Measurements from ENCODE around the gene CCP110.

The CCP110 gene

DNA sequence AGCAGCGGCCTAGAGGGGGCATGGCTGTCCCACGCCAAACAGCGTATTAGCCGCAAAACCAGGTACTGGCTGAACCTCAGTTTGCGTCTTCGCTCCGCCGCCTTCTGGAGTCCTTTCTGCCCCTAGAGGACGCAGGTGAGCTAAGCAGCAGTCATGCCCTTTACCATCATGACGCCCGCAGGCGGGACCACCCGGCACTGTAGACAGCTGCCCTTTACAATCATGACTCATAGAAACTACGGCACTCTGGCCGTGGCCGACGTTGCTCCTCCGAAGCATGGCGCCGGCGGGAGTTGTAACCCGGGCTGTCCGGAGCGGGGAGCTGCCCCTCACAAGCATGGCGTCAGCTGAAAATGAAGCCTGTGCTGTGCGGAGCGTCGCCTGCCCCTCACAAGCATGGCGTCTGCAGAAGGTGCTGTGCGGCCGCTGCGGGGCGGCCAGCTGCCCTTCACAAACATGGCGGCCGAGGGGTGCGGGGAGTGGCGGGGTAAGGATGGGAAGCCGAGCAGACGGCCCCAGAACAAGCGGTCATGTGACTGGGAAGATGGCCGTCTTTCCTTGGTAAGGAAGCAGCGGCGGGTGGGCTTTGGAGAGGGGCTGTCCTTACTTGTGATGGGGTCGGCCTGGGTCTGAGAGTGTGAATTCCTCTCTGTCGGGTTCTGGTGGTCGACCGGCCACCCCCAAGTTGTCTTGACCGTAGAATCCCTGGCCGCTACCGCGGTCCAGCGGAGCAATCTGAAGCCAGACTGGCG lies 31.6 kb downstream of the CCP110 start, which contains the start of gene VPS35L:
Gene VPS35L (plus strand): TSS at position 518 of the 752 bp plus-strand sequence. CDS start 27 bp downstream, at position 545.
- Histone ChIP-seq H3K27me3 (replicated peaks; ENCODE audit: control insufficient read depth, insufficient read depth, low read length) (no peaks in the 10 kb centered on the region), H3K4me1 (ENCODE audit: control insufficient read depth, insufficient read depth, low read length) (peaks cover 10% of the 10 kb centered on the region), H3K9me3 (ENCODE audit: control insufficient read depth, low read length) (no peaks in the 10 kb centered on the region), H3K9ac (ENCODE audit: low read length) (peak within 1 kb of the TSS; percentile 96), H3K4me3 (ENCODE audit: low read length) (peak within 1 kb of the TSS; percentile 93), H3K36me3 (ENCODE audit: control insufficient read depth, insufficient read depth, low read length, severe bottlenecking) (peaks cover 8% of the 10 kb centered on the region)
- DNase-seq (ENCODE audit: low read depth): peak; percentile 99

GRCh38 chr16:19555938-19556771 lies 32.4 kb downstream of the CCP110 start:
- H3K9me3 ChIP-seq (ENCODE audit: control insufficient read depth, low read length): no peaks in the 10 kb centered on the region
- peaks cover 4% of the 10 kb centered on the region for H3K36me3 ChIP-seq (ENCODE audit: control insufficient read depth, insufficient read depth, low read length, severe bottlenecking)
- H3K9ac ChIP-seq (ENCODE audit: low read length): peak overlapping the region; percentile 96
- H3K4me3 ChIP-seq (ENCODE audit: low read length): peak overlapping the region; percentile 93
- peak; percentile 61 for DNase-seq (ENCODE audit: low read depth)
- no peaks in the 10 kb centered on the region for H3K27me3 ChIP-seq (replicated peaks; ENCODE audit: control insufficient read depth, insufficient read depth, low read length)
- H3K4me1 ChIP-seq (ENCODE audit: control insufficient read depth, insufficient read depth, low read length): peaks cover 10% of the 10 kb centered on the region

- H3K9ac ChIP-seq (ENCODE audit: low read length): no peak overlapping the region
- peaks cover 10% of the 10 kb centered on the region for H3K4me1 ChIP-seq (ENCODE audit: control insufficient read depth, insufficient read depth, low read length)
- peaks cover 6% of the 10 kb centered on the region for H3K36me3 ChIP-seq (ENCODE audit: control insufficient read depth, insufficient read depth, low read length, severe bottlenecking)
- no peaks in the 10 kb centered on the region for H3K9me3 ChIP-seq (ENCODE audit: control insufficient read depth, low read length)
- H3K4me3 ChIP-seq (ENCODE audit: low read length): no peak overlapping the region
- no peaks in the 10 kb centered on the region for H3K27me3 ChIP-seq (replicated peaks; ENCODE audit: control insufficient read depth, insufficient read depth, low read length)
- peak; percentile 88 for DNase-seq (ENCODE audit: low read depth)
Observed at GRCh38 chr16:19559242-19559910, 35.6 kb downstream of the CCP110 start.

- H3K4me3 ChIP-seq (ENCODE audit: low read length): no peak overlapping the region
- no peak for DNase-seq (ENCODE audit: low read depth)
Observed at GRCh38 chr16:19560078-19560477, 36.3 kb downstream of the CCP110 start.

DNA sequence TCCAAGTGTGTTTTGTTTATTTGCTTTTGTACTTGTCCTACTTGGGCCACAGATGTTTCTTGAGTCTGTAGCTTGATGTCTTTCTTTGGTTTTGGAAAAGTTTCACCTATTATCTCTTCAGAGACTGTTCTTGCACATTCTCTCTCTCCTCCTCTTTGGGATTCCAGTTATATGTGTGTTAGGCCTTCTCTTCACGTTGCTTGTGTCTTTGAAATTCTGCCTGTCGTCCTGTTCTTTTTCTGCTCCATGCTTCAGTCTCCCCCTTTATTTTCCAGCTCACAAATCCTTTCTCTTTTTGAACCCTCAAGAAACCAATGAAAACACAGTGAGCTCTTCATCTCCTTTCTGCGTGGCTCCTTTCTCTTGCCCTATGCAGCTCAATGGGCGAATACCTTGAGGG lies 39.6 kb downstream of the CCP110 start:
- H3K9ac ChIP-seq (ENCODE audit: low read length): no peak overlapping the region
- H3K36me3 ChIP-seq (ENCODE audit: control insufficient read depth, insufficient read depth, low read length, severe bottlenecking): peaks cover 42% of the 10 kb centered on the region
- no peaks in the 10 kb centered on the region for H3K27me3 ChIP-seq (replicated peaks; ENCODE audit: control insufficient read depth, insufficient read depth, low read length)
- DNase-seq (ENCODE audit: low read depth): no peak
- no peaks in the 10 kb centered on the region for H3K4me1 ChIP-seq (ENCODE audit: control insufficient read depth, insufficient read depth, low read length)
- no peak overlapping the region for H3K4me3 ChIP-seq (ENCODE audit: low read length)
- H3K9me3 ChIP-seq (ENCODE audit: control insufficient read depth, low read length): no peaks in the 10 kb centered on the region

More at GRCh38 chr16:19560078-19560477, 36.3 kb downstream of the CCP110 start:
- no peaks in the 10 kb centered on the region for H3K27me3 ChIP-seq (replicated peaks; ENCODE audit: control insufficient read depth, insufficient read depth, low read length)
- peaks cover 11% of the 10 kb centered on the region for H3K36me3 ChIP-seq (ENCODE audit: control insufficient read depth, insufficient read depth, low read length, severe bottlenecking)
- H3K9me3 ChIP-seq (ENCODE audit: control insufficient read depth, low read length): no peaks in the 10 kb centered on the region
- peaks cover 7% of the 10 kb centered on the region for H3K4me1 ChIP-seq (ENCODE audit: control insufficient read depth, insufficient read depth, low read length)
- H3K9ac ChIP-seq (ENCODE audit: low read length): no peak overlapping the region

GRCh38 chr16:19566362-19566761 lies 42.6 kb downstream of the CCP110 start:
- H3K4me3 ChIP-seq (ENCODE audit: low read length): no peak overlapping the region
- H3K4me1 ChIP-seq (ENCODE audit: control insufficient read depth, insufficient read depth, low read length): no peaks in the 10 kb centered on the region
- DNase-seq (ENCODE audit: low read depth): no peak
- H3K27me3 ChIP-seq (replicated peaks; ENCODE audit: control insufficient read depth, insufficient read depth, low read length): no peaks in the 10 kb centered on the region
- H3K36me3 ChIP-seq (ENCODE audit: control insufficient read depth, insufficient read depth, low read length, severe bottlenecking): peaks cover 64% of the 10 kb centered on the region
- H3K9ac ChIP-seq (ENCODE audit: low read length): no peak overlapping the region
- H3K9me3 ChIP-seq (ENCODE audit: control insufficient read depth, low read length): no peaks in the 10 kb centered on the region

DNA sequence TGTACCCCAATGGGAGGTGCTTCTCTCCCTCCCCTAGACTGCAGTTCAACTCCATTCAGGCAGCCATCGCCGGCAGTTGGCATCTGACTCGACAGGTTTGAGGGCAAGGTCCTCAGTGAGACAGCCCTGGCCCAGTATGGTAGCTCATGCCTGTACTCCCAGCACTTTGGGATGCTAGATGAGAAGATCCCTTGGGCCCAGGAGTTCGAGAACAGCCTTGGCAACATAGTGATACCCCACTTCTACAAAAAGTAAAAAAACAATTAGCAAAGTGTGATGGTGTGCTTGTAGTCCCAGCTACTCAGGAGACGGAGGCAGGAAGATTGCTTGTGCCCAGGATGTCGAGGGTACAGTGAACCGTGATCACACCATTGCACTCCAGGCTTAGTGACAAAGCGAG lies 43.8 kb downstream of the CCP110 start:
- Histone ChIP-seq H3K36me3 (ENCODE audit: control insufficient read depth, insufficient read depth, low read length, severe bottlenecking) (peaks cover 73% of the 10 kb centered on the region), H3K9me3 (ENCODE audit: control insufficient read depth, low read length) (no peaks in the 10 kb centered on the region), H3K27me3 (replicated peaks; ENCODE audit: control insufficient read depth, insufficient read depth, low read length) (no peaks in the 10 kb centered on the region), H3K4me1 (ENCODE audit: control insufficient read depth, insufficient read depth, low read length) (no peaks in the 10 kb centered on the region), H3K9ac (ENCODE audit: low read length) (no peak overlapping the region), H3K4me3 (ENCODE audit: low read length) (no peak overlapping the region)
- DNase-seq (ENCODE audit: low read depth): no peak

DNA sequence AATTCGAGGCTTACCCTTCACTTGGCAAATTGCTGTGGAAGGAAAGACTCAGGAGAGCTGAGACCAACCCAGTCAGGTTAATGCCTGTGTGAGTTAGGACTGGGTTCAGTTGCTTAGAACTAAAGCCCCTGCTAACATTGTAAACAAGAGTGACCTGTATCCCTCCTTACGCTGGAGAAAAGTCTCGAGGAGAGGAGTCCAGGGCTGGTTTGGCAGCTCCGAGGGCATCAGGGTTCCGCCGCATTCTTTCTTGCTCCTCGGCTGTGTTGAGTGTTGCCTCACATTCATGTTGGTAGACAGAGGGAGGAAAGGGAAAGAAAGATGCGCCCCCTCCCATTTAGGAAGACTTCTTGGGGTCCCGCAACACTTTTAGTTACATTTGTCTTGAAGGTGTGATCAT lies 50.3 kb downstream of the CCP110 start:
- DNase-seq (ENCODE audit: low read depth): no peak
- H3K4me3 ChIP-seq (ENCODE audit: low read length): no peak overlapping the region
- peaks cover 62% of the 10 kb centered on the region for H3K36me3 ChIP-seq (ENCODE audit: control insufficient read depth, insufficient read depth, low read length, severe bottlenecking)
- no peaks in the 10 kb centered on the region for H3K27me3 ChIP-seq (replicated peaks; ENCODE audit: control insufficient read depth, insufficient read depth, low read length)
- H3K9me3 ChIP-seq (ENCODE audit: control insufficient read depth, low read length): no peaks in the 10 kb centered on the region
- peaks cover 8% of the 10 kb centered on the region for H3K4me1 ChIP-seq (ENCODE audit: control insufficient read depth, insufficient read depth, low read length)
- H3K9ac ChIP-seq (ENCODE audit: low read length): no peak overlapping the region

GRCh38 chr16:19574615-19575014 lies 50.9 kb downstream of the CCP110 start:
- H3K36me3 ChIP-seq (ENCODE audit: control insufficient read depth, insufficient read depth, low read length, severe bottlenecking): peaks cover 56% of the 10 kb centered on the region
- H3K4me3 ChIP-seq (ENCODE audit: low read length): no peak overlapping the region
- peaks cover 9% of the 10 kb centered on the region for H3K4me1 ChIP-seq (ENCODE audit: control insufficient read depth, insufficient read depth, low read length)
- DNase-seq (ENCODE audit: low read depth): no peak
- no peaks in the 10 kb centered on the region for H3K27me3 ChIP-seq (replicated peaks; ENCODE audit: control insufficient read depth, insufficient read depth, low read length)
- no peaks in the 10 kb centered on the region for H3K9me3 ChIP-seq (ENCODE audit: control insufficient read depth, low read length)
- no peak overlapping the region for H3K9ac ChIP-seq (ENCODE audit: low read length)

GRCh38 chr16:19578378-19578971 lies 54.7 kb downstream of the CCP110 start:
- no peak for DNase-seq (ENCODE audit: low read depth)
- Histone ChIP-seq H3K36me3 (ENCODE audit: control insufficient read depth, insufficient read depth, low read length, severe bottlenecking) (peaks cover 62% of the 10 kb centered on the region), H3K4me3 (ENCODE audit: low read length) (no peak overlapping the region)

More at GRCh38 chr16:19578378-19578971, 54.7 kb downstream of the CCP110 start:
- no peak overlapping the region for H3K9ac ChIP-seq (ENCODE audit: low read length)
- H3K27me3 ChIP-seq (replicated peaks; ENCODE audit: control insufficient read depth, insufficient read depth, low read length): no peaks in the 10 kb centered on the region
- H3K9me3 ChIP-seq (ENCODE audit: control insufficient read depth, low read length): no peaks in the 10 kb centered on the region
- peaks cover 9% of the 10 kb centered on the region for H3K4me1 ChIP-seq (ENCODE audit: control insufficient read depth, insufficient read depth, low read length)
